SW480 (cell line): Measurements from ENCODE around the gene NSMCE1.

Experiments
- DNase-seq: peaks from one replicate; pipeline ENCODE4 v3.0.0-alpha.2; 2016; ENCODE audit warnings: low spot score

Gene NSMCE1

GRCh38 chr16:27229891-27230470 is 38.6 kb downstream of the NSMCE1 start:
- DNase-seq = no peak

DNA sequence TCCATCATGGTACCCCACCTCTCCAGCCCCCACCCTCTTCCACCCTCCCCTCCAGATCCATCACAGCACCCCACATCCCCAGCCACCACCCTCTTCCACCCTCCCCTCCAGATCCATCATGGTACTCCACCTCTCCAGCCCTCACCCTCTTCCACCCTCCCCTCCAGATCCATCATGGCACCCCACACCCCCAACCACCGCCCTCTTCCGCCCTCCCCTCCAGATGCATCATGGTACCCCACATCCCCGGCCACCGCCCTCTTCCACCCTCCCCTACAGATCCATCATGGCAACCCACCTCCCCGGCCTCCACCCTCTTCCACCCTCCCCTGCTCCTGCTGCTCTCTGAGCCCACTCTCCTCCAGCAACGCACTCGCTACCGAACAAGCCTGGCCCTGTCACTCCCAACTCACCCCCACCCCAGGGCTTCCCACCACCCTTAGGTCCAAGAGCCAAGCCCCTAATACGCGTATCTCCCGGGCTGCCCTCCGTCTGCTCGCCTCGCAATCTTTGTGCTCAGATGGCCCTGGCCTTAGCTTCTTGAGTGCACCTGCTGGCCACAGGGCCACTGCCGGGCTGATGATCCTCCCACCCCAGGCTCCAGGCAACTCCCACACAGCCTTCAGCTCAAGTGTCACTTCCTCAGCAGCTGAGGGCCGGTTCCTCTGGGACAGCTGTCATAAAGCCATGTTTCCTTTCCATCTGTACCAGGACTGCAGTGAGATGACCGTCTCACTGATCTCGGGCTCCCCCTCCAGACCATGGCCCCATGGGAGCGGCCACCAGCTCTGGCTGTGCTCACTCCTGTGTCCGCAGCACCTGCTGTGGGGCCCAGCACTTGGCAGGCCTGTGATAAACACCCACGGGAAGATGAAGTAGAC is 39.7 kb downstream of the NSMCE1 start:
- no peak for DNase-seq

- no peak for DNase-seq
These were observed 40.5 kb downstream of the NSMCE1 start for GRCh38 chr16:27228045-27228444.

DNA sequence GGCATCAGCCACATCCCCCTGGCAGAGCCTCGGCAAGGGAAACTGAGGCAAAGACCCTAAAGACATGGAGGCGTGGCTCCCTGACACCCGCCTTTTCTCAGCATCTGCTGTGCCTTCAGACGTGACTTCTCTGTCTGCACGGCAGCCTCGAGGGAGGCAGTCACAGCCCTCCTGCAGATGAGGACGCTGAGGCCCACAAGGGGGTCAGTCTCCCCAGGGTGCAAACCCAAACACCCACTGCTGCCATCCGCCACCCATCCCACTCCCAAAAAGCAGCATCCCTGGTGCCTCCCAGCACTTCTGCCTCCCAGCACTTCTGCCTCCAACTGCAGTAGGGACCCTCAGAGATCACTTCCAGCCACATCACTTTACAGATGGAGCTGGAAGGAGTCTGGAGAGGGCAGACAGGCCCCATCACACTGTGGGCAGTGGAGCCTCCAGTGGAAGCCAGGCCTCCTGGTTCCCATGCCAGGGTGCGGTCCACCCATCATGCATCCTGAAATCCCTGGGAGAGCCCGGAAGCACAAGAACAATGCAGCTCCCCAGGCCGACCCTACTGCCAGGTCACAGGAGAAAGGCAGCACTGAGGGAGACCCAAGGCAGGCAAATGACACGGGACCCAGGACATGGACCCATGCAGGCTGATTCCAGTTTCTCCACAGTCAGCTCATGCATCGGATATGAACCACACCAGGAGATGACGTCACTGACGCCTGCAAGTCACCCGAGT is 41.4 kb downstream of the NSMCE1 start:
- DNase-seq = no peak

DNA sequence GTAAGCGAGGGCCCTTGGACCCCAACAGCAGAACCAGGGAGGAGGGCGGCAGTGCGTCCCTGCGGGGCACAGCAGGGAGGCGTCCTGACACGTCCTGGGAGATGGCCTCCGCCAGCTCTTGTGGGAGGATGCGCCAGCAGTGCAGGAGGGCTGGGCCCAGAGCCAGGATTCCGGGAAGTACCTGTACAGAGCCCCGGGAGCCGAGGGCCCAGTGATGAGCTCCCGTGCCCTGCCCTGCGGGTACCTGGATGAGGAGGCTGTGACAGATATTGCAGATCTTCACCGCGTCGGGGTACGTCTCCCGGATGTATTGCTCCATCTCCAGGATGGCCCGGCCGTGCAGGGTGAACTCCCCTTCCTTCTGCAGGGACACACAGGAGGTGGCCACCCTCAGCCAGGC is 42.1 kb downstream of the NSMCE1 start:
- no peak for DNase-seq

DNA sequence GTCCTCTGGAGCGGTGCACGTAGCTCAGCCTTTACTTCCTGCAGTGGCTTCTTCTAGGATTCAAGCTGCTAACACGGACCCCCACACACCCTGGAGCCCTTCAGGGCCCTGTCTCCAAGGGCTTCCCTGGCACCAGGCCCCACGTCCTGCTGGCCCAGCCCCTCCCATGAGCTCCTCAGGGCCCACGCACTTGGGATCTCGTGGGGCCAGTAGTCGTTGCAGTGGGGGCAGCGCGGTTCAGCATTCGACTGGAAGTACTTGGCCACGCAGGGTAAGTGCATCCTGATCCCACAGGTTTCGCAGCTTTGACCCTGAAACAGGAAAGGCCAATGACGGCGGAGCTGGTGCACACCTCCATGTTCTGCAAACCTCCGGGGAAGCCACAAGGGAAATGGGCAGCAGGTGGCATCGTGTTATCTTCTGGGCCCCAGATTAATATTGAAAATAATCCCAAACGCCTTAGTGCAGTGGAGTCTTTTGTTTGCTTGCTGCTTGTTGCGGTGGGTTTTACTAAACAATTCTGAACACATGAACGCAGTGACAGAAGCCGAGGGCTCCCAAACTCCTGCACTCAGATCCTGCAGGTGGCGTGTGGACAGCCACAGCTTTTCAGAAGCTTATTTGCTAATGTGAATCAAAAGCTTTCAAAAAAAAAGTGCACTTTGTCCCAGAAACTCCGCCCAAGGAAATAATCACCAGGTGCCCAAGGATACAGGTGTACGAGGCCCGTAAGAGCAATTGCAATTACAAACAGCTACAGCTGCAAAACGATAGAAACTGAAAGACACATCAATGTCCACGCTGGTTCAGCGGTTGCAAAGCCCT is 42.8 kb downstream of the NSMCE1 start:
- DNase-seq = peak; percentile 19

DNA sequence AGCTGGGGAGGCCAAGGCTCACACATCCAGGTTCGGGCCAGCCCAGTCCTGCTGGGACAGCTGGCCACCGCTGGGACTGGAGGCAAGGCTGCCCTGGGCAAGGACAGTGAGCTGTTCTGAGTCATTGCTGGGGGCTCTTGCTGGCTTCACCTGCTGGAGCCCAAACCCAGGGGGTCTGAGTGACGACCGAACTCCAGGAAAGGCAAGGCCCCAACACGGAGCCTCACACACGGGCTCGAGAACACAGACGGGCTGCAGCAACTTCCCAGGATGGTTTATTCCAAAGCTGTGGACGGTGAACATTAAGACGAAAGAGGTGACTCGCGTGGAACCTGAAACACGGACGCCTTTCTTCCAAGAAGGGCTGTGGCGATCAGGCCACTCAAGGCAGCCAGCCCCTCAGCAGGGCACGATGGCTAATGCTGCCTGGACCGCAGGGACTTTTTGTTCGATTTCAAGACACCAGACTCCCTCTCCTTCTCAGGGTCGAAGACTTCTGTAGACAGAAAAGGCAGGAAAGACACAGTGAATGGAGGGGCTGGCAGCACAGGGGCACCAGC is 43.8 kb downstream of the NSMCE1 start:
- no peak for DNase-seq

DNA sequence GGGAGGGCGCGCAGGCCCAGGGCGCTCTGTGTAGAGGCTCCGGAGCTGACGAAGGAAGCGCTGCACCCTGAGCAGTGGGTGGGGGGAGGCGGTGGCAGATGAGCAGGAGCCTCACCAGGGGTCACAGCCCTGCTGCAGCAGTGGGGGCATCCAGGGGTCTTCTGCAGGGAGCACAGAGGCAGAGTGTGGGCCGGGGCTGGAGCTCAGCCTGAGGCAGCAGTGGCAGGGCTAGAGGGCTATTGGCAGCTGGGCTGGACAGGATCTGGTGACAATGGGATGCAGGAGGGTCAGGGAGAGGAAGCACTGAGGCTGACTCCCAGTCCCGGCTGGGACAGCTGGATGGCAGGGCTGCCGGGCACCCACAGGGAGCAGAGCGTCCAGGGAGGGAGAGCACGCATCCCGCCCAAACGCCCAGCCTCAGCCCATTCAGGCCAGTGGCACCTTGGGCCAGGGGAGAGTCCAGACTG is 44.3 kb downstream of the NSMCE1 start:
- no peak for DNase-seq

GRCh38 chr16:27223701-27224100 is 44.9 kb downstream of the NSMCE1 start:
- no peak for DNase-seq

GRCh38 chr16:27223226-27223610 is 45.4 kb downstream of the NSMCE1 start:
- no peak for DNase-seq

DNA sequence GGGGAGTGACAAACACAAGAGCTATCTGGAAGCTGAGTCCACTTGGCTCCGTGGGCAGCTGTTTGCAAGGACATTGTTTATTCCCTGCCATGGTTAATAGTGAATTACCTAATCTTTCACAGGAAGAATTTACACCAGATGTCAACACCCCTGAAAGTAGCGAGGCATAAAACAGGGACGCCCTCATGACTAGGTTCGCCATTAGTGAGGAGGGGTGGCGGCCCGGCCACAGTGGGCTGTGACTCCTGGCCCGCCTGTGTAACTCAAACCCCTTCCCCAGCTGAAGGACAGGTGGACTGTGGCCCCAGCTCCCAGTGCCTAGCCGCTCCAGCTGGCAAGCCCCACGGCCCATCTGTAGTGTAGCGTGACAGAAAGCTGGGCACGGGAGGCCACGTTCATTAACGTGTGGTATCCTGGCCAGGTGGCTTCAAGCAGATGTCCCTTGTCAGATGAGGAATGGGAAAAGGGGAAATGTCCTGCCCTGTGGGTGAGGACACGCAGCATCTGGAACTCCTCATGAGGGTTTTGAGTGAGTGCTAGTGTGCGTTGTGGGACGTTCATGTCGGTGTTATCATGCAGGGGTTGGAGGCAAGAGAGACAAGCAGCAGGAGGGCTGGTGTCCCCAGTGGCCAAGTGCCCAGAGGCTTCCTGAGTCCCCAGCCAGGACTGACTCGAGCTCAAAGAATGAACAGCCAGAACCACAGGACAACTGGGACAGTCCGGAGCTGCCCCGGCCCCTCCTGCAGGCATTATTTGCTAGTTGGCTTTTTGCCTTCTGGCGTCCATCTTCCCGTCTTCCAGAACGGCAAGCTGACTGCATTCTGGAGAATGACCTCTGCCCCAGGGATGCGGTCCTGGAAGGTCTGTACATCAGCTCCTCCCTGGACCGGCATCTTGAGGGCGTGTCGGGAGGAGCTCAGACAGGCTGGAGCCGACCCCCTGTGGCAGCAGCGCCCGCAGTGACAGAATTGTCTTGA is 46.0 kb downstream of the NSMCE1 start:
- no peak for DNase-seq

DNA sequence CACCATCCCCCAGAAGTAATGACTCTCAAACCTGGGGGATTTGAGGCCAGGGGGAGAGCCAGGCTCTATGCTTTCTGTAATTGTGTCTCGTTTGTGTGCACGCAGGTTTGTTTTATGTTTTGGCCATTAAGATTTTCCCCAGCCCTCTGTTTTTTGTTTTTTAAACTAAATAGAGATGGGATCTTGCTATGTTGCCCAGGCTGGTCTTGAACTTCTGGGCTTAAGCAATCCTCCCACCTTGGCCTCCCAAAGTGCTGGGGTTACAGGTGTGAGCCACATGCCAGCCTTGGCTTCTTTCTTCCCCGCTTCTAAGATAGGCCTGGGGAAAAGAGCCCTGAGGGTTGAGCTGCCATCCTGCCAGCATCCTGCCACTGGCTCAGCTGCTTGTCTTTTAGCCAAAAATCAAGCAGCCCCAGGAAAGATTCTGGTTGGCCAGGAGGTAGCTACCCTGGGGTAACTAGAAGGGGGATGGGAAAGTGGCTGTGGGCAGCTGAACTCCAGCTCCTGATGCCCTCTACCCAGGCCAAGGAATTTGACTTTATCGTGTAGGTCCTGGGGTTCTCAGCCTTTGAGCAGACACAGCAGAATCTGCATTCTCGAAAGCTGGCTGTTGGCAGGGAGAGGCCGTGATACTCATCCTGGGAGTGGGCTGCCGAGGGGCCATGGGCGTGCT is 46.9 kb downstream of the NSMCE1 start:
- no peak for DNase-seq

GRCh38 chr16:27220991-27221390 is 47.6 kb downstream of the NSMCE1 start:
- no peak for DNase-seq

- DNase-seq = no peak
These were observed 48.0 kb downstream of the NSMCE1 start for GRCh38 chr16:27220527-27220926.

DNA sequence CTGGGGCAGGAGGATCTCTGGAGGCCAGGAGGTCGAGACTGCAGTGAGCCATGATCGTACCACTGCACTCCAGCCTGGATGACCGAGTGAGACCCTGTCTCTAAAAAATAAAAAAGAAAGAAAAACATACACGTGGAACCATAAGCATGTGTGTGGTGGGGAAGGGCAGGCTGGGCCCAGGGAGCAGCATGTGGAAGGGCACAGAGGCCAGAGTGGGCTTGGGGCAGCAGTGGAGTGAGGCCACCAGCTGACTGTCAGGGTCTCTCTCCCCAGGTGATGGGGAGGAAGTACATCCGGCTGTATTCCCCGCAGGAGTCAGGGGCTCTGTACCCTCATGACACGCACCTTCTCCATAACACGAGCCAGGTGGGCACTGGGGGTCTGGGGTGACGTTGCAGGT is 48.5 kb downstream of the NSMCE1 start:
- no peak for DNase-seq

GRCh38 chr16:27219161-27219560 is 49.4 kb downstream of the NSMCE1 start:
- DNase-seq = no peak

DNA sequence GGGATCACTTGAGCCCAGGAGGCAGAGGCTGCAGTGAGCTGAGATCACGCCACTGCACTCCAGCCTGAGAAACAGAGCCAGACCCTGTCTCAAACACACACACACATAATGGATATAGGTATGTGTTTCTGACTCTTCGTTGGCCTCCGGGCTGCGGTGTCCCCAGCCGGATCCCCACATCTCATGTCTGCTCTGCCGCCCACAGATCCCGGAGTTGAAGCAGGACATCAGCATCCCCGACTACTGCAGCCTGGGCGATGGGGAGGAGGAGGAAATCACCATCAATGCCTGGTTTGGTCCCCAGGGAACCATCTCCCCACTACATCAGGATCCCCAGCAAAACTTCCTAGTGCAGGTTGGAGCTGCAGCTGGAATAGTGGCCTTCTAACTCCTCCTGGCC is 49.8 kb downstream of the NSMCE1 start:
- DNase-seq = no peak

DNA sequence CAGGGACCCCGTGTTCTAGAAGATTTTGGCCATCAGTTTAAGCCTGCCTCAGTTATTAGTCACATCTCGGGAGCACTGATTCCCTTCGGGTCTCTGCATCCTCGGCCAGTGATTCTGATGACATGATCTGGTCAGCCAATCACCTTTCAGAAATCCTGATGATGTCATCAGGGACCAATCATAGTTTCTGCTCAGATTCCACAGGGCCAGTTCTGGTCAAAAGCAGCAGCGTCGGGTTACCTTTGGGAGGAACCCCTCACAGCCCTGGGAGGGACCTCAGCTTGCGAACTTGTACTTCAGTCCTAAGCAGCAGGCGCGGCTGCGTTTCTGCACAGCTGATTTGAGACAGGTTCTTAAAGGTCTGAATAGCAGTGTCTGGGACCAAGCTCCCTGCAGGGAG is 51.3 kb downstream of the NSMCE1 start:
- DNase-seq = no peak

DNA sequence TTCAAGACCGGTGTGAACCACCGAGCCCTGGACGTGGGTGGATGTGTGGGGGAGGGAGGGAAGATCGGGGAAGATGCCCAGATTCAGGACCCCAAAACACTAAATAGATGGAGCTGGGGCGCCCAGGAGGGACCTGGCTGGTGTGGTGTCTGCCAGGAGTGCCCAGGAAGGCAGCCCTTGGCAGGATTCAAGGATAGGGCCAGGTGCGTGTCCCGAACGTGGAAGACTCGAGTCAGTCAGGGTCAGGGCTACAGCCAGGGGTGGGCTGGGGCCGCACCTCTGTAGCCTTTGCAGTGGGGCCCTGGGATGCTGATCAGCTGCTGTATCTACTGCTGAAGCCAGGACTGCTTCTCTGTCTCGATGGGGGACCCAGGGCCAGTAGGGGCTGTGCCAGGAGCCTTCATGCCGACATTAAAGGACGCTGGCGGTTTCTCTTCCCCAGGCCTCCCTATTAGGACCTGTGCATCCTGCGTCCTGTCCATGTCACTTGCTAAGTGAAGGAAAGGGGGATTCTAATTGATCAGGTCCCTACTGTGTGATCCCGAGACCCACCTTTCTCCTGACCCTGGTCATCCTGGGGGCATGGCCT is 52.2 kb downstream of the NSMCE1 start:
- no peak for DNase-seq

- DNase-seq = no peak
These were observed 52.9 kb downstream of the NSMCE1 start for GRCh38 chr16:27215660-27216059.
